Measurements from ENCODE around the gene ART3.

DNA sequence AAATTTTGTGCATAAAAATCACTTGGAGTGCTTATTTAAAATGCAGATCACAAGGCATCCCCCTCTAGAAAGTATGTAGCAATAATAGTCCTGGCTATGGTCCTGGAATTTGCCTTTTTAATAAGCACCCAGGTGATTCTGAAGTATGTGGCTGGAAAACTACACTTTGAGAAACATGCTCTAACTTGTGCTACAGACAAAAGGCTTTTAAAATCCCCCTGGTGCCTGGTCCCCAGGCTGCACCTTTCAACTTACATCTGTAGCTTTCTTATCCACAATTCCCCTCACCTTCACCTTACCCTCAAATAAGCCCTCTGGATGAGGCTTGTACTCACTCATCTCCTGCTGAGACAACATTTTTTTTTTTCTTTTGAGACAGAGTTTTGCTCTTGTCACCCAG is 21.1 kb downstream of the ART3 start:
- TF ChIP-seq, protein P1, sequence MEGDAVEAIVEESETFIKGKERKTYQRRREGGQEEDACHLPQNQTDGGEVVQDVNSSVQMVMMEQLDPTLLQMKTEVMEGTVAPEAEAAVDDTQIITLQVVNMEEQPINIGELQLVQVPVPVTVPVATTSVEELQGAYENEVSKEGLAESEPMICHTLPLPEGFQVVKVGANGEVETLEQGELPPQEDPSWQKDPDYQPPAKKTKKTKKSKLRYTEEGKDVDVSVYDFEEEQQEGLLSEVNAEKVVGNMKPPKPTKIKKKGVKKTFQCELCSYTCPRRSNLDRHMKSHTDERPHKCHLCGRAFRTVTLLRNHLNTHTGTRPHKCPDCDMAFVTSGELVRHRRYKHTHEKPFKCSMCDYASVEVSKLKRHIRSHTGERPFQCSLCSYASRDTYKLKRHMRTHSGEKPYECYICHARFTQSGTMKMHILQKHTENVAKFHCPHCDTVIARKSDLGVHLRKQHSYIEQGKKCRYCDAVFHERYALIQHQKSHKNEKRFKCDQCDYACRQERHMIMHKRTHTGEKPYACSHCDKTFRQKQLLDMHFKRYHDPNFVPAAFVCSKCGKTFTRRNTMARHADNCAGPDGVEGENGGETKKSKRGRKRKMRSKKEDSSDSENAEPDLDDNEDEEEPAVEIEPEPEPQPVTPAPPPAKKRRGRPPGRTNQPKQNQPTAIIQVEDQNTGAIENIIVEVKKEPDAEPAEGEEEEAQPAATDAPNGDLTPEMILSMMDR (IDR thresholded peaks at IDR 0.05; ENCODE audit: poor library complexity, severe bottlenecking): no peak
- no peak for TF ChIP-seq EZH2 (IDR thresholded peaks at IDR 0.05; ENCODE audit: borderline replicate concordance, insufficient read depth, low read length, poor library complexity, severe bottlenecking)
- TF ChIP-seq RAD21 (conservative IDR thresholded peaks at IDR 0.05): no peak
- no peak for TF ChIP-seq MXI1 (conservative IDR thresholded peaks at IDR 0.05; ENCODE audit: poor library complexity, severe bottlenecking)

Measured in neural cell (in vitro differentiated cells).